Measurements from ENCODE around the gene GOLGA5.

DNA sequence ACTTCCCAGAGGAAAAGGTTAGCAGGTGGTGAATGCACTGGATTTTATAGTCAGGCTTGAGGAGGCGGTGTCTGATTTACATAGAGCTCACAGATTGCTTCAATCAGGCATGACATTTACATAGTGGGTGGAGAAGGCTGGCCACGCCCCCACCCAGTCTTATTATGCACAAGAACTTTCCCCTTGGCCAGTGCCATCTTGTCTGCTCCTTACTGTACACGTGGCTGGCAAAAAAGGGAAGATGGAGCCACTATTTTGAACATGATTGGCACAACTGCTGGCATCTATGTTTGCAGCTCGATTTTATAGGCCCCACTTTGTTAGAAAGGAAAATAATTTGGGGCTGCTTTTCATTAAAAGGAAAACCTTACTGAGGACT, 34.8 kb upstream of the GOLGA5 start:
- TF ChIP-seq TAF1 (IDR thresholded peaks at IDR 0.05; ENCODE audit: low read depth, low read length): no peak
- TF ChIP-seq POLR2A (IDR thresholded peaks at IDR 0.05; ENCODE audit: low read depth, low read length): no peak

Measured in GM12891 (cell line).